HEK293 (cell line): ENCODE results near the gene TEX14.

Experiments used
- MYNN ChIP-seq: fragments of 450-650 bp; formaldehyde crosslinking; IDR thresholded peaks from 2 replicates; pipeline ENCODE4 v1.5.1; 2016; ENCODE audit warnings: missing biosample characterization, missing genetic modification characterization, borderline replicate concordance
- YY1 ChIP-seq: fragments of 450-650 bp; formaldehyde crosslinking; IDR thresholded peaks from 2 replicates; pipeline ENCODE4 v1.5.1; 2018; ENCODE audit warnings: missing biosample characterization, missing genetic modification characterization
- ZBTB17 ChIP-seq: fragments of 450-650 bp; formaldehyde crosslinking; IDR thresholded peaks from 2 replicates; pipeline ENCODE4 v1.5.1; 2016; ENCODE audit warnings: missing biosample characterization, missing genetic modification characterization
- ZNF121 ChIP-seq: fragments of 450-650 bp; formaldehyde crosslinking; IDR thresholded peaks from 2 replicates; pipeline ENCODE4 v1.5.1; 2016; ENCODE audit warnings: missing biosample characterization, missing genetic modification characterization
- ZNF221 ChIP-seq: fragments of 450-650 bp; formaldehyde crosslinking; IDR thresholded peaks from 2 replicates; pipeline ENCODE4 v1.5.1; 2017; ENCODE audit warnings: missing biosample characterization, missing genetic modification characterization, borderline replicate concordance
- ZNF24 ChIP-seq: fragments of 450-650 bp; formaldehyde crosslinking; IDR thresholded peaks from 2 replicates; pipeline ENCODE4 v1.5.1; 2016; ENCODE audit warnings: missing biosample characterization, missing genetic modification characterization
- TF ChIP-seq, protein P1 (sequence below): fragments of 450-650 bp; formaldehyde crosslinking; IDR thresholded peaks from 2 replicates; pipeline ENCODE4 v1.5.1; 2016; ENCODE audit warnings: missing biosample characterization, missing genetic modification characterization, low read depth
- TF ChIP-seq, protein P2 (sequence below): fragments of 450-650 bp; formaldehyde crosslinking; IDR thresholded peaks from 2 replicates; pipeline ENCODE4 v1.5.1; 2016; ENCODE audit warnings: missing biosample characterization, missing genetic modification characterization
- TF ChIP-seq, protein P3 (sequence below): fragments of 450-650 bp; formaldehyde crosslinking; IDR thresholded peaks from 2 replicates; pipeline ENCODE4 v1.5.1; 2016; ENCODE audit warnings: missing biosample characterization, missing genetic modification characterization
- TF ChIP-seq, protein P4 (sequence below): fragments of 450-650 bp; formaldehyde crosslinking; IDR thresholded peaks from 2 replicates; pipeline ENCODE4 v1.5.1; 2017; ENCODE audit warnings: missing biosample characterization, missing genetic modification characterization
- TF ChIP-seq, protein P5 (sequence below): fragments of 450-650 bp; formaldehyde crosslinking; IDR thresholded peaks from 2 replicates; pipeline ENCODE4 v1.5.1; 2016; ENCODE audit warnings: missing biosample characterization, missing genetic modification characterization

DNA sequence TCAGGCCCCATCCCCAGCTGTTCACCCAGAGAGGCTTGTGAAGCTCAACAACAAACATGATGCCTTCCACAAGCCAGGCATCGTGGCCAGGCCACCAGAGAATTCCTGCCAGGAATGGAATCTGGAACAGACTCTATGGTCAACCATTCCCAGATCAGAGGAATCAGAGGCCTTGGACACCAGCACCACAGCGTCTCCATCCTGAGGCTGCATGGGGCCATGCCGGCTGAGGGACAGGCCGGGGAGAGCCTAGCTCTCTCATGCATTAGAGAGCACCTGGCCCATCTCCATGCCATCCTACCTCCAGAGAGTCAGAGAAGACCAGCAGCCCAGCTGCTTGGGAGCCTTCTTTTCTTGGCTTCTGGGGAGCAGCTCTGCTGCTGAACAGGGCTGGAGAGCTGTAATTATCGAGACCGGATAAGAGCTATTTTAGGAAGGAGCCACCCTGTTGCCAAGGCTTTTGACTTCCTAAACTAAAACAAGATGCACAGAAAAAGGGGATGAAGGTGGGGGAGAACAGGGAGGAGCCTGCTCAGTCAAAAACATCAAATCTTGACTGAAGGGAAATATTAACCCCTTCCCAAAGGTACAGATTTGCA is 152.9 kb downstream of the TEX14 start:
- TF ChIP-seq, protein P1, sequence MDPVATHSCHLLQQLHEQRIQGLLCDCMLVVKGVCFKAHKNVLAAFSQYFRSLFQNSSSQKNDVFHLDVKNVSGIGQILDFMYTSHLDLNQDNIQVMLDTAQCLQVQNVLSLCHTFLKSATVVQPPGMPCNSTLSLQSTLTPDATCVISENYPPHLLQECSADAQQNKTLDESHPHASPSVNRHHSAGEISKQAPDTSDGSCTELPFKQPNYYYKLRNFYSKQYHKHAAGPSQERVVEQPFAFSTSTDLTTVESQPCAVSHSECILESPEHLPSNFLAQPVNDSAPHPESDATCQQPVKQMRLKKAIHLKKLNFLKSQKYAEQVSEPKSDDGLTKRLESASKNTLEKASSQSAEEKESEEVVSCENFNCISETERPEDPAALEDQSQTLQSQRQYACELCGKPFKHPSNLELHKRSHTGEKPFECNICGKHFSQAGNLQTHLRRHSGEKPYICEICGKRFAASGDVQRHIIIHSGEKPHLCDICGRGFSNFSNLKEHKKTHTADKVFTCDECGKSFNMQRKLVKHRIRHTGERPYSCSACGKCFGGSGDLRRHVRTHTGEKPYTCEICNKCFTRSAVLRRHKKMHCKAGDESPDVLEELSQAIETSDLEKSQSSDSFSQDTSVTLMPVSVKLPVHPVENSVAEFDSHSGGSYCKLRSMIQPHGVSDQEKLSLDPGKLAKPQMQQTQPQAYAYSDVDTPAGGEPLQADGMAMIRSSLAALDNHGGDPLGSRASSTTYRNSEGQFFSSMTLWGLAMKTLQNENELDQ (tag by site-specific recombination): no peak
- no peak for TF ChIP-seq ZNF24 (tag by site-specific recombination)
- TF ChIP-seq, protein P2, sequence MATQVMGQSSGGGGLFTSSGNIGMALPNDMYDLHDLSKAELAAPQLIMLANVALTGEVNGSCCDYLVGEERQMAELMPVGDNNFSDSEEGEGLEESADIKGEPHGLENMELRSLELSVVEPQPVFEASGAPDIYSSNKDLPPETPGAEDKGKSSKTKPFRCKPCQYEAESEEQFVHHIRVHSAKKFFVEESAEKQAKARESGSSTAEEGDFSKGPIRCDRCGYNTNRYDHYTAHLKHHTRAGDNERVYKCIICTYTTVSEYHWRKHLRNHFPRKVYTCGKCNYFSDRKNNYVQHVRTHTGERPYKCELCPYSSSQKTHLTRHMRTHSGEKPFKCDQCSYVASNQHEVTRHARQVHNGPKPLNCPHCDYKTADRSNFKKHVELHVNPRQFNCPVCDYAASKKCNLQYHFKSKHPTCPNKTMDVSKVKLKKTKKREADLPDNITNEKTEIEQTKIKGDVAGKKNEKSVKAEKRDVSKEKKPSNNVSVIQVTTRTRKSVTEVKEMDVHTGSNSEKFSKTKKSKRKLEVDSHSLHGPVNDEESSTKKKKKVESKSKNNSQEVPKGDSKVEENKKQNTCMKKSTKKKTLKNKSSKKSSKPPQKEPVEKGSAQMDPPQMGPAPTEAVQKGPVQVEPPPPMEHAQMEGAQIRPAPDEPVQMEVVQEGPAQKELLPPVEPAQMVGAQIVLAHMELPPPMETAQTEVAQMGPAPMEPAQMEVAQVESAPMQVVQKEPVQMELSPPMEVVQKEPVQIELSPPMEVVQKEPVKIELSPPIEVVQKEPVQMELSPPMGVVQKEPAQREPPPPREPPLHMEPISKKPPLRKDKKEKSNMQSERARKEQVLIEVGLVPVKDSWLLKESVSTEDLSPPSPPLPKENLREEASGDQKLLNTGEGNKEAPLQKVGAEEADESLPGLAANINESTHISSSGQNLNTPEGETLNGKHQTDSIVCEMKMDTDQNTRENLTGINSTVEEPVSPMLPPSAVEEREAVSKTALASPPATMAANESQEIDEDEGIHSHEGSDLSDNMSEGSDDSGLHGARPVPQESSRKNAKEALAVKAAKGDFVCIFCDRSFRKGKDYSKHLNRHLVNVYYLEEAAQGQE (tag by site-specific recombination): no peak
- TF ChIP-seq, protein P3, sequence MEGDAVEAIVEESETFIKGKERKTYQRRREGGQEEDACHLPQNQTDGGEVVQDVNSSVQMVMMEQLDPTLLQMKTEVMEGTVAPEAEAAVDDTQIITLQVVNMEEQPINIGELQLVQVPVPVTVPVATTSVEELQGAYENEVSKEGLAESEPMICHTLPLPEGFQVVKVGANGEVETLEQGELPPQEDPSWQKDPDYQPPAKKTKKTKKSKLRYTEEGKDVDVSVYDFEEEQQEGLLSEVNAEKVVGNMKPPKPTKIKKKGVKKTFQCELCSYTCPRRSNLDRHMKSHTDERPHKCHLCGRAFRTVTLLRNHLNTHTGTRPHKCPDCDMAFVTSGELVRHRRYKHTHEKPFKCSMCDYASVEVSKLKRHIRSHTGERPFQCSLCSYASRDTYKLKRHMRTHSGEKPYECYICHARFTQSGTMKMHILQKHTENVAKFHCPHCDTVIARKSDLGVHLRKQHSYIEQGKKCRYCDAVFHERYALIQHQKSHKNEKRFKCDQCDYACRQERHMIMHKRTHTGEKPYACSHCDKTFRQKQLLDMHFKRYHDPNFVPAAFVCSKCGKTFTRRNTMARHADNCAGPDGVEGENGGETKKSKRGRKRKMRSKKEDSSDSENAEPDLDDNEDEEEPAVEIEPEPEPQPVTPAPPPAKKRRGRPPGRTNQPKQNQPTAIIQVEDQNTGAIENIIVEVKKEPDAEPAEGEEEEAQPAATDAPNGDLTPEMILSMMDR (tag by site-specific recombination): no peak
- TF ChIP-seq ZNF221 (tag by site-specific recombination): no peak
- TF ChIP-seq MYNN: no peak
- TF ChIP-seq YY1 (tag by site-specific recombination): no peak
- TF ChIP-seq ZNF121 (tag by site-specific recombination): no peak
- TF ChIP-seq, protein P4, sequence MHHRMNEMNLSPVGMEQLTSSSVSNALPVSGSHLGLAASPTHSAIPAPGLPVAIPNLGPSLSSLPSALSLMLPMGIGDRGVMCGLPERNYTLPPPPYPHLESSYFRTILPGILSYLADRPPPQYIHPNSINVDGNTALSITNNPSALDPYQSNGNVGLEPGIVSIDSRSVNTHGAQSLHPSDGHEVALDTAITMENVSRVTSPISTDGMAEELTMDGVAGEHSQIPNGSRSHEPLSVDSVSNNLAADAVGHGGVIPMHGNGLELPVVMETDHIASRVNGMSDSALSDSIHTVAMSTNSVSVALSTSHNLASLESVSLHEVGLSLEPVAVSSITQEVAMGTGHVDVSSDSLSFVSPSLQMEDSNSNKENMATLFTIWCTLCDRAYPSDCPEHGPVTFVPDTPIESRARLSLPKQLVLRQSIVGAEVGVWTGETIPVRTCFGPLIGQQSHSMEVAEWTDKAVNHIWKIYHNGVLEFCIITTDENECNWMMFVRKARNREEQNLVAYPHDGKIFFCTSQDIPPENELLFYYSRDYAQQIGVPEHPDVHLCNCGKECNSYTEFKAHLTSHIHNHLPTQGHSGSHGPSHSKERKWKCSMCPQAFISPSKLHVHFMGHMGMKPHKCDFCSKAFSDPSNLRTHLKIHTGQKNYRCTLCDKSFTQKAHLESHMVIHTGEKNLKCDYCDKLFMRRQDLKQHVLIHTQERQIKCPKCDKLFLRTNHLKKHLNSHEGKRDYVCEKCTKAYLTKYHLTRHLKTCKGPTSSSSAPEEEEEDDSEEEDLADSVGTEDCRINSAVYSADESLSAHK (tag by site-specific recombination): no peak
- TF ChIP-seq ZBTB17: no peak
- TF ChIP-seq, protein P5, sequence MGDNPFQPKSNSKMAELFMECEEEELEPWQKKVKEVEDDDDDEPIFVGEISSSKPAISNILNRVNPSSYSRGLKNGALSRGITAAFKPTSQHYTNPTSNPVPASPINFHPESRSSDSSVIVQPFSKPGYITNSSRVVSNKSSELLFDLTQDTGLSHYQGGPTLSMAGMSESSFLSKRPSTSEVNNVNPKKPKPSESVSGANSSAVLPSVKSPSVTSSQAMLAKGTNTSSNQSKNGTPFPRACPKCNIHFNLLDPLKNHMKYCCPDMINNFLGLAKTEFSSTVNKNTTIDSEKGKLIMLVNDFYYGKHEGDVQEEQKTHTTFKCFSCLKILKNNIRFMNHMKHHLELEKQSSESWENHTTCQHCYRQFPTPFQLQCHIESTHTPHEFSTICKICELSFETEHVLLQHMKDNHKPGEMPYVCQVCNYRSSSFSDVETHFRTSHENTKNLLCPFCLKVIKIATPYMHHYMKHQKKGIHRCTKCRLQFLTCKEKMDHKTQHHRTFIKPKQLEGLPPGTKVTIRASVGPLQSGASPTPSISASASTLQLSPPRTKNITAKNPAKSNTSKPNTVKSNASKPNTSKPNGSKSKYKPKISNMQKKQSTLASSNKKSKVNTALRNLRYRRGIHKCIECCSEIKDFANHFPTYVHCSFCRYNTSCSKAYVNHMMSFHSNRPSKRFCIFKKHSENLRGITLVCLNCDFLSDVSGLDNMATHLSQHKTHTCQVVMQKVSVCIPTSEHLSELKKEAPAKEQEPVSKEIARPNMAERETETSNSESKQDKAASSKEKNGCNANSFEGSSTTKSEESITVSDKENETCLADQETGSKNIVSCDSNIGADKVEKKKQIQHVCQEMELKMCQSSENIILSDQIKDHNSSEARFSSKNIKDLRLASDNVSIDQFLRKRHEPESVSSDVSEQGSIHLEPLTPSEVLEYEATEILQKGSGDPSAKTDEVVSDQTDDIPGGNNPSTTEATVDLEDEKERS: no peak
